Activated CD4-positive, alpha-beta T cell treated with anti-CD3 and anti-CD28 coated beads, Interleukin-2, amount 10 ng/mL, durations not matched to agents 24 days and 14 days (primary cell): Measurements from ENCODE around the gene RIC1. TPM values are rescaled to one million over a fixed set of nuclear protein-coding genes. Genes with fewer than 3 reads are reported as not detected.

ENCODE experiments used
- total RNA-seq: library from RNA; stranded (reverse); gene quantifications from 2 replicates; pipeline ENCODE4 v1.2.3, GENCODE V29; 2022

The RIC1 gene
- total RNA-seq, 1 donor from 2014 or later, result 20.2 TPM

Other genes with a start within 250 kb of the RIC1 start
- 53.0 and 54.4 TPM in 2 replicates for gene PLGRKT, start 191.2 kb upstream of the RIC1 start, total RNA-seq
- 52.1 and 57.6 TPM in 2 replicates for gene CD274, start 178.6 kb upstream of the RIC1 start, total RNA-seq
- 1.3 and 1.5 TPM in 2 replicates for gene PDCD1LG2, start 118.6 kb upstream of the RIC1 start, total RNA-seq
- gene ERMP1, start 204.0 kb downstream of the RIC1 start, total RNA-seq, result 17.3 and 18.0 TPM in 2 replicates